ENCODE results near the gene TCF4.

The TCF4 gene

DNA sequence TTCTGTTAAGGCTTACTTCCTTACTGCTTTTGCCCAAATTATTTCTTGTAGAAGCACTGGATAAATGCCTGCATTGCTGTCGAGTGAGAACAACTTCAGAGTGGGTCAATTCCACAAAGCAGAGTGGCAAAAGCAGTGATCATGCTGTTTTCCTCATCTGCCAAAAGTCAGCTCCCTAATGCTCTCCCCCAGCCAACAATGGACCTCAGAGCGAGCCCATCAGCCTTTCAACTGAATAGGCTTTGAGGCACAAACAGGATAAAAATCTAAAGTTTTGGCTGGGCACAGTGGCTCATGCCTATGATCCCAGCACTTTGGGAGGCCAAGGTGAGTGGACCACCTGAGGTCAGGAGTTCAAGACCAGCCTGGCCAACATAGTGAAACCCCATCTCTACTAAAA is 222.7 kb downstream of the TCF4 start:
- no peak for DNase-seq (ENCODE audit: low read depth, low spot score)
- ChIA-PET POLR2A (no interaction called here), CTCF (interaction anchor here (1.6 to 3.5 kb wide), 2 partner anchors 10 to 21 kb away, joined by 5 to 13 read pairs; no protein-coding TSS in a partner anchor)
- no peak for TF ChIP-seq CTCF (IDR thresholded peaks at IDR 0.05; ENCODE audit: insufficient read depth, low read length, missing control alignments)
- H3K4me3 ChIP-seq (ENCODE audit: low read depth, low read length): no peak overlapping the region

- CTCF ChIA-PET: interaction anchor here (3.5 kb wide), 1 partner anchor 18 kb away, joined by 13 read pairs; no protein-coding TSS in a partner anchor
- no peak overlapping the region for H3K4me3 ChIP-seq (ENCODE audit: low read depth, low read length)
- POLR2A ChIA-PET: no interaction called here
- no peak for DNase-seq (ENCODE audit: low read depth, low spot score)
- no peak for TF ChIP-seq CTCF (IDR thresholded peaks at IDR 0.05; ENCODE audit: insufficient read depth, low read length, missing control alignments)
These were observed 225.7 kb downstream of the TCF4 start for GRCh38 chr18:55362303-55362702.

- CTCF ChIA-PET: interaction anchor here (1.1 kb wide), 1 partner anchor 10 kb away, joined by 3 read pairs; no protein-coding TSS in a partner anchor
- POLR2A ChIA-PET: no interaction called here
- no peak overlapping the region for H3K4me3 ChIP-seq (ENCODE audit: low read depth, low read length)
- DNase-seq (ENCODE audit: low read depth, low spot score): no peak
- TF ChIP-seq CTCF (IDR thresholded peaks at IDR 0.05; ENCODE audit: insufficient read depth, low read length, missing control alignments): no peak
These were observed 226.3 kb downstream of the TCF4 start for GRCh38 chr18:55361492-55362250.

- ChIA-PET POLR2A (no interaction called here), CTCF (interaction anchor here (1.4 kb wide), 1 partner anchor 125 kb away, joined by 3 read pairs; no protein-coding TSS in a partner anchor)
- no peak for TF ChIP-seq CTCF (IDR thresholded peaks at IDR 0.05; ENCODE audit: insufficient read depth, low read length, missing control alignments)
- no peak for DNase-seq (ENCODE audit: low read depth, low spot score)
- H3K4me3 ChIP-seq (ENCODE audit: low read depth, low read length): no peak overlapping the region
These were observed 227.9 kb downstream of the TCF4 start for GRCh38 chr18:55360061-55360460.

DNA sequence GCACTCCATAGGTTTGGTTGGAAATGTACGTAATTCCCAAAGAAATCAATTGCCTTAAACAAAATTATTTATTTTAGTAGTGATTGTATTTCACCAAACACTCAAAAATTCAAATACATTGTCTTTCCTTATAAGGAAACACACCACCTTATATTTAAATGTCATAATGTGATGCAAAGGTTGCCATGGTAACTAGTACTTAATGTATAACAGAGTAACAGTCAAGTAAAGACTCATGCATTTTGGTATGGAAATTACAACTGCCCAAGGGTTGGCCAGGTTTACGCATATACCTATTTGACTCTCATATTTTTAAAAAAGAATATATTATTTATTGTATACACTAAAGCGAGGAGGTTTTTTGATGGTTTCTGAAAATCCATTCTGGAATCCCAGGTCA is 231.2 kb downstream of the TCF4 start:
- no peak overlapping the region for H3K4me3 ChIP-seq (ENCODE audit: low read depth, low read length)
- no peak for DNase-seq (ENCODE audit: low read depth, low spot score)
- TF ChIP-seq CTCF (IDR thresholded peaks at IDR 0.05; ENCODE audit: insufficient read depth, low read length, missing control alignments): no peak
- ChIA-PET CTCF (interaction anchor here (0.8 kb wide), 1 partner anchor 12 kb away, joined by 4 read pairs; no protein-coding TSS in a partner anchor), POLR2A (no interaction called here)

- CTCF ChIA-PET: interaction anchor here (0.7 to 1.7 kb wide), 5 partner anchors 9 to 427 kb away, joined by 3 to 5 read pairs (median 3); no protein-coding TSS in a partner anchor
- TF ChIP-seq CTCF (IDR thresholded peaks at IDR 0.05; ENCODE audit: insufficient read depth, low read length, missing control alignments): no peak
- POLR2A ChIA-PET: no interaction called here
- no peak overlapping the region for H3K4me3 ChIP-seq (ENCODE audit: low read depth, low read length)
- DNase-seq (ENCODE audit: low read depth, low spot score): no peak
These were observed 232.8 kb downstream of the TCF4 start for GRCh38 chr18:55355223-55355622.
